ENCODE measurements around the gene HS3ST6. TPM values are rescaled to one million over a fixed set of nuclear protein-coding genes. Genes with fewer than 3 reads are reported as not detected.

The HS3ST6 gene
- total and polyA plus RNA-seq, 9 of the 15 experiments (the other 6 are each of a cell fraction or from before 2014, with no cell fraction given): not detected

DNA sequence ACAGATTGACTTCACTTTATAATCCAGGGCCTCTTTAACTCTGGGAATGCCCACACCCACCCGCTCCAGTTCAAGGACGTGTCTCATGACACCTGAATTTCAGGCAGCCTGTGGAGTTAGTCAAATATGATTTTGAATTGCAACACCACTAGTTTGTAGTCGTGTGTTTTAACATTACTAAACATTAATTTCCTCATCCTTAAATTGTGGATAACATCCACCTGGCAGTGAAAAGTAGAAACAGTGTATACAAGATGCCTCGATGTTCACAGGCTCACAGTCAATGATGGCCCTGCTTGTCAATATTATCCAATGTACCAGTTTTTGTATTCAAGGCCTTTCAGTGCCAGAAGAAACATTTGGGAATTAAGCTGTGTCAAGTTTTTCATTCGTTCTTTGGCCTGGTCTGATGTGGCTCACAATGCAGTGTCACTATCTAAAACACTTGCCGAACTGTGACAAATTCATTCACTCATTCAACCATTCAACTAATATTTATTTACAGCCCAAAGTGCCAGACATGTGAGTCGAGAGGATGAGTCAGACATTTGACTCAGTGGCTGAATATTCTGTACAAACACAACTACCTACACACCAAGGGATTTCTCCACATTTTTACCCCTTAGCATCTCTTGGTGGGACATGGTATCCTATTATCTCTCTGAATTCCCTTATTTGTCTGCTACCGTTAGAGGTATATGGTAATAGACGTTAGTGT, 47.7 kb downstream of the HS3ST6 start (continued):
- TF ChIP-seq, protein P1, sequence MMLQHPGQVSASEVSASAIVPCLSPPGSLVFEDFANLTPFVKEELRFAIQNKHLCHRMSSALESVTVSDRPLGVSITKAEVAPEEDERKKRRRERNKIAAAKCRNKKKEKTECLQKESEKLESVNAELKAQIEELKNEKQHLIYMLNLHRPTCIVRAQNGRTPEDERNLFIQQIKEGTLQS (IDR thresholded peaks at IDR 0.05): peak; percentile 69
- TF ChIP-seq, protein P1 (CRISPR knock-in tag; conservative IDR thresholded peaks at IDR 0.05): no peak
- TF ChIP-seq, protein P2, sequence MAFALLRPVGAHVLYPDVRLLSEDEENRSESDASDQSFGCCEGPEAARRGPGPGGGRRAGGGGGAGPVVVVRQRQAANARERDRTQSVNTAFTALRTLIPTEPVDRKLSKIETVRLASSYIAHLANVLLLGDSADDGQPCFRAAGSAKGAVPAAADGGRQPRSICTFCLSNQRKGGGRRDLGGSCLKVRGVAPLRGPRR (CRISPR knock-in tag; IDR thresholded peaks at IDR 0.05): no peak
- TF ChIP-seq, protein P3, sequence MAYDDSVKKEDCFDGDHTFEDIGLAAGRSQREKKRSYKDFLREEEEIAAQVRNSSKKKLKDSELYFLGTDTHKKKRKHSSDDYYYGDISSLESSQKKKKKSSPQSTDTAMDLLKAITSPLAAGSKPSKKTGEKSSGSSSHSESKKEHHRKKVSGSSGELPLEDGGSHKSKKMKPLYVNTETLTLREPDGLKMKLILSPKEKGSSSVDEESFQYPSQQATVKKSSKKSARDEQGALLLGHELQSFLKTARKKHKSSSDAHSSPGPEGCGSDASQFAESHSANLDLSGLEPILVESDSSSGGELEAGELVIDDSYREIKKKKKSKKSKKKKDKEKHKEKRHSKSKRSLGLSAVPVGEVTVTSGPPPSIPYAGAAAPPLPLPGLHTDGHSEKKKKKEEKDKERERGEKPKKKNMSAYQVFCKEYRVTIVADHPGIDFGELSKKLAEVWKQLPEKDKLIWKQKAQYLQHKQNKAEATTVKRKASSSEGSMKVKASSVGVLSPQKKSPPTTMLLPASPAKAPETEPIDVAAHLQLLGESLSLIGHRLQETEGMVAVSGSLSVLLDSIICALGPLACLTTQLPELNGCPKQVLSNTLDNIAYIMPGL (CRISPR knock-in tag; IDR thresholded peaks at IDR 0.05): no peak
- TF ChIP-seq SMARCA4 (IDR thresholded peaks at IDR 0.05): peak; percentile 28; the same call in 1 of the 2 replicates
